Measurements from ENCODE around the gene CORO2A.

The CORO2A gene

DNA sequence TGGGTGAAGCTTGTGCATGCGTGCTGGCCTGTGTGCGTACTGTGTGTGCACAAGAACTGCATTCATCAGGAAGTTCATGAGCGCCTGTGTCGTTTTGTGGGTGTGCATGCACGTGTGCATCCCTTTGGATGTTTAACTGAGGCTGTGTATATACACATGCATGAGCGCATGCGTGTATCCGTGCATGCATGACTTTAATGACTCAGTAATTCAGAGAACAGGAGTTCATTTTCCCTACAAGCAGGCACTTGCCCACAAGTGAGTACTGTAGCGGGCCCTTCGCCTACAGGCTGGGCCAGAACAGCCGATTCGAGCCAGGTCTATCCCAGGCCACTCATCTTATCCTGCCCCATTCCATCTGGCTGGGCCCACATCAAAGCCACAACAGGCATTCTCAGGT lies 29.8 kb downstream of the CORO2A start:
- no peak for DNase-seq (ENCODE audit: low read depth)
- TF ChIP-seq CTCF (conservative IDR thresholded peaks at IDR 0.05; ENCODE audit: low read depth, low read length), result no peak

DNA sequence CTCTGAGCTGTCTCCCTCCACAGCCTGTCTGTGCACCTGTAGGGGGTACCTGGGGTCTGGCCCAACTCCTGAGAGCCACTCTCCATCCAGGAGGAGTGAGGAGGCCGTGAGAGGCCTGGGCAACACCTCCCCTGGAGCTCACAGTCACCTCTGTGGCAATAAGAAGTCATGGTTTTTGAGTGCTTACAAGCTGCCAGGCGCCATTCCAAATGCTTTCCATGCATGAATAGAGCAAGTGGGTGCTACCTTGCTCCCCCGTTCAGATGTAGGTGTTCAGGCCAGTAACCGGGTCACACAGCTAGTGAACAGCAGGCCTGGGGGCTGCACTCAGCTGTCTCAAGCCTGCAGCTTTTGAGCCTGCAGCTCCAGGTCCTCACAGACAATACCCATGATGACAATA lies 30.6 kb downstream of the CORO2A start:
- DNase-seq (ENCODE audit: low read depth), result no peak
- no peak for TF ChIP-seq CTCF (conservative IDR thresholded peaks at IDR 0.05; ENCODE audit: low read depth, low read length)
- H3K4me3 ChIP-seq (ENCODE audit: low read depth, low read length), result no peak overlapping the region

More for the DNA sequence above, 29.8 kb downstream of the CORO2A start:
- no peak overlapping the region for H3K4me3 ChIP-seq (ENCODE audit: low read depth, low read length)

DNA sequence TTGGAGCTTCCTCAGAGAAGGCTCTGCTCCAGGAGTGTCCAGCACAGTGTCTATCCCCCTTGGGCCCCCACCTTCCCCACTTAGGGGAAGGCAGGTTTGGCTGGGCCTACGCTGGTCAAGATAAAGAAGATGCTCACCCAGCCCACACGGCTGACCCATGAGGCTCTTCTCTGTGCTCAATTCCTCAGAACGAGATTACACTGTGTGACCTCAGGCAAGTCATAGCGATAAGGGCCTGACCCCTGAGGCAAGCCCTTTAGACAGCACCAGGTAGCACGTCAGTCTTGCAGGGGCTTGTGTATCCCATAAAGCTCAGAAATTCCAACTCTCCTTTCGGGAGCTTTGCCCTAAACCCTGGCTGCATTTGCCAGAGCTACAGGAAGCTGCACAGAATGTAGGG lies 32.6 kb downstream of the CORO2A start:
- TF ChIP-seq CTCF (conservative IDR thresholded peaks at IDR 0.05; ENCODE audit: low read depth, low read length), result no peak

DNA sequence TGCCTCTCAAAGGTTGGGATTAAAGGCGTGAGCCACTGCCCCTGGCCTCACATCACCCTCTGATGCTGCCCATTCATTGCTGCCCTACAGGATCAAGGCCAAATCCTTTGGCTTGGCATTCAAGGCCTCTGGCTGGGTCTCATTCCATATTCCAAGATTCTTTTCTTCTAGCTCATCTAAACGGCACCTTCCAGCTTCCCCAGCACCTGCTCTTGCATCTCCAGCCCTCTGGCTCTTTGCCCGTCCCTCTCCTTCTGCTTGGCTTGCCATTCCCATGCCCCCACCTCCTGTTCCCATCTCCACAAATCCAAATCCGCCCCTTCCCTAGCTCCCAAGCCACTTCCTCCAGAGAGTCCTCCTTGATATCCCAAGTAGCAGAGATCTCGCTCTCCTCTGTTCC lies 33.1 kb downstream of the CORO2A start:
- DNase-seq (ENCODE audit: low read depth), result no peak
- TF ChIP-seq CTCF (conservative IDR thresholded peaks at IDR 0.05; ENCODE audit: low read depth, low read length), result no peak
- H3K4me3 ChIP-seq (ENCODE audit: low read depth, low read length), result no peak overlapping the region

More for the DNA sequence above, 32.6 kb downstream of the CORO2A start:
- no peak for DNase-seq (ENCODE audit: low read depth)
- H3K4me3 ChIP-seq (ENCODE audit: low read depth, low read length), result no peak overlapping the region

- no peak overlapping the region for H3K4me3 ChIP-seq (ENCODE audit: low read depth, low read length)
- DNase-seq (ENCODE audit: low read depth), result no peak
- TF ChIP-seq CTCF (conservative IDR thresholded peaks at IDR 0.05; ENCODE audit: low read depth, low read length), result no peak
Measured at GRCh38 chr9:98158071-98158831, 34.2 kb downstream of the CORO2A start.

- no peak overlapping the region for H3K4me3 ChIP-seq (ENCODE audit: low read depth, low read length)
- no peak for DNase-seq (ENCODE audit: low read depth)
- TF ChIP-seq CTCF (conservative IDR thresholded peaks at IDR 0.05; ENCODE audit: low read depth, low read length), result no peak
Measured at GRCh38 chr9:98157372-98157771, 35.1 kb downstream of the CORO2A start.

DNA sequence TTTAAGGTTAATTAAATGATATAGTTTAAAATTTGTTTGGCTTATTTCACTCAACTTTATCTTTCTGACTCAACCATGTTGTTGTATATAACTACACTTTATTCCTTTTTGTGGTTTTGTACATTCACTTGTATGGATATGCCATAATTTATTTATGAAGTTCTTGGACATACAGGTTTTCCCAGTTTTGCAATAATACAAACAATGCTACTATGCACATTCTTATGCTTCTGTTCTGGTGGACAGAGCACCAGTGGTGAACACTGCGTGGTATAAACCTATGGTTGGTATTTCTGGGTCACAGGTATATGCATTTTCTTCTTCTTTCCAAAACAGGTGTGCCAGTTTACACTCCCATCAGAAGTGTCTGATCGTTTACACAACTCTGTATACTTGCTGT lies 37.8 kb downstream of the CORO2A start:
- no peak for TF ChIP-seq CTCF (conservative IDR thresholded peaks at IDR 0.05; ENCODE audit: low read depth, low read length)
- no peak for DNase-seq (ENCODE audit: low read depth)
- H3K4me3 ChIP-seq (ENCODE audit: low read depth, low read length), result no peak overlapping the region

Measured in choroid plexus epithelial cell (primary cell).